CMK (cell line): ENCODE data around the gene ZFYVE9.
A peak's percentile ranks its signal among the peaks of the same experiment; 100 is the strongest.
"Not testable (repeated sequence)": the region's sequence is repeated elsewhere in the genome, so short reads cannot be mapped to it uniquely, and the experiment has no call there.

Experiments used
- DNase-seq: peaks from one replicate; pipeline ENCODE4 v3.0.0-alpha.2; 2010; ENCODE audit warnings: low read depth

ZFYVE9 gene

GRCh38 chr1:52141513-52142219 lies at the start of gene ZFYVE9:
TSS of gene ZFYVE9 (plus strand) at chr1:52142089. CDS start at chr1:52233207, 91,118 bp downstream.
- DNase-seq: peak; percentile 58

DNA sequence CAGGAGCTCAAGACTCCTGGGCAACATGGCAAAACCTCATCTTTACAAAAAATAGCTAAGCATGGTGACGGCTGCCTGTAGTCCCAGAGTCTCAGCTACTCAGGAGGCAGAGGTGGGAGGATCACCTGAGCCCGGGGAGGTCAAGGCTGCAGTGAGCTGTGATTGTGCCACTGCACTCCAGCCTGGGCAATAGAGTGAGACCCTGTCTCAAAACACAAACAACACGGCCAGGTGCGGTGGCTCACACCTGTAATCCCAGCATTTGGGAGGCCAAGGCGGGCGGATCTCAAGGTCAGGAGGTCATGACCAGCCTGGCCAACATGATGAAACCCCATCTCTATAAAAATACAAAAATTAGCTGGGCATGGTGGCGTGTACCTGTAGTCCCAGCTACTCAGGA lies 47.6 kb upstream of the ZFYVE9 start:
- not testable (repeated sequence) for DNase-seq

GRCh38 chr1:52096216-52096615 lies 45.7 kb upstream of the ZFYVE9 start:
- no peak for DNase-seq

DNA sequence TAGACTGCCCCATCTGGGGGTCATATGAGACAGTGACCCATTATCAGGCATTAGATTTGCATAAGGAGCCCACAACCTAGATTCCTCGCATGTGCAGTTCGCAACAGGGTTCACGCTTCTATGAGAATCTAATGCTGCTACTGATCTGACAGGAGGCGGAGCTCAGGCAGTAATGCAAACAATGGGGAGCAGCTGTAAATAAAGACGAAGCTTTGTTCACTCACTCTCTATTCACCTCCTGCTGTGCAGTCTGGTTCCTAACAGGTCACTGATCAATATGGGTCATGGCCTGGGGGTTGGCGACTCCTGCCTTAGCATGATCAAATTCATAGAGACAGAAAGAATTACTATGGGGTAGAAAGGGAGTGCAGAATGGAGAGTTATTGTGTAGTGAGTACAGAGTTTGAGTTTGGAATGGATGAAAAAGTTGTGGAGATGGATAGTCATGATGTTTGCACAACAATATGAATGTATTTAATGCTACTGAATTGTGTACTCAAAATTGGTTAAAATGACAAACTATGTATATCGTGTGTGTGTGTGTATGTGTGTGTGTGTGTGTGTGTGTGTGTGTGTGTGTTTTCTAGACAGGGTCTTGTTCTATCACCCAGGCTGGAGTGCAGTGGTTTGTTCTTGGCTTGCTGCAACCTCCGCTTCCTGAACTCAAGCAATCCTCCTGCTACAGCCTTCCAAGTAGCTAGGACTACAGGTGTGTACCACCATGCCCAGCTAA lies 43.6 kb upstream of the ZFYVE9 start:
- DNase-seq: no peak

- DNase-seq: no peak
Measured at GRCh38 chr1:52102336-52103013, 39.4 kb upstream of the ZFYVE9 start.

DNA sequence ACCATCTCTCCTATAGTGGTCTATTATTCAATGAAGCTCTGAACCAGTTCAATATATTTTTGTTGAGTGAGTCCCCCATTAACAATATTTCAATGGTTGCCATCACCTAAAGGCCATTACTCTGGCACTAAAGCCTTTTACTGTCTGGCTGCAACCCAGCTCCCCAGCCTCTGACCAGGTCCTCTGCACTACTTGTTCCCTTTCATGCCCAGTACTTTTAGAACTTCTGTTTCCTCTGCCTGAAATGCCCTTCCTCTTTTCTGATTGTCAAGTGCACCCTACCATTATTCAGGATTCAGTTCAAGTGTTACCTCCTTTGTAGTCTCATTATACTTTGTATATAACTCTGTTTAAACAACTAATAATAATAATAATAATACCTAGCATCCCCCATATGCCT lies 30.4 kb upstream of the ZFYVE9 start:
- no peak for DNase-seq

DNA sequence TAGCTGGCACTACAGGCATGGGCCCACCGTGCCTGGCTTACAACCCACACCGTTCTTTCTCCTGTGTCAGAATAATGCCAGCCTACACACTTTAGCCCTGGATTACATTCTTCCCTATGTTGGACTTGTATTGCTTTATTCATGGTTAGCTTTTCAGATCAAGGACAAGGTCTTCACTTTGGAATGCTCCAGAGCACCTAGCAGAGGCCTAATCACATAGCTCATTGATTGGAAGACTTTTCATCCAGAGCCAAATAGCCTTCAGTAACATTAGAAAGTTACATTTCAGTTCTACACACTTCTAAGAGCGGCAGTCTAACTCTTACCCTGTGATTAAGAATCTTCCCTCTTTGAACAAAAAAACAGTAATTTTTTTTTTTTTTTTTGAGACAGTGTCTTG lies 29.4 kb upstream of the ZFYVE9 start:
- DNase-seq: no peak

DNA sequence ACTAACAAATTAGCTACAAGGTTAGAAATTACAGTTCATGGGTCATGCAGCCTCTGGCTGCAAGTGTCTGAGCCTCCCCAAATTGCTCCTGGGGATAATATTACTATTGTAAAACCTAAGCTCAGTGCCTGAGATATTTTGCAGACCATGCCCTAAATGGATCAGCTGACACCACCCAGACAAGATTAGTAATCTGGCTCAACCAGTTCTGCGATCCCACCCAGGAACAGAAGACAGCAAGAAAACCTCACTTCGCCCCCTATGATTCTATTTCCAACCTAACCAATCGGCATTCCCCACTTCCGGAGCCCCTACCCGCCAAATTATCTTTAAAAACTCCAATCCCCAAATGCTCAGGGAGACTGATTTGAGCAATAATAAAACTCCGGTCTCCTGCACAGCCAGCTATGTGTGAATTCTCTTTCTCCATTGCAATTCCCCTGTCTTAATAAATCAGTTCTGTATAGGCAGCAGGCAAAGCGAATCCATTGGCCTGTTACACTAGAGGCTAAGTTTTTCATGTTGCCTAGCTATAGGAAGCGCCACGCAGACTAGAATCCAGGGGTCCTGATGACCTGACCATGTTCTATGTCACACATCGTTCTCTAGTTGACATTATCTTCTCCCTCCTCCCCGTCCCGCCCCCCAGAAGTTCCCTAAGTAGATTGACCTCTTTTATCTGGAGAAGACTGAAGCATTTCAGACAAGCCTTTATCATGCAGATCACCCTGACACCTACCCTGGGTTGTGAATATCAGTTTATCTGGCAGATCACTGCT lies 22.4 kb upstream of the ZFYVE9 start:
- DNase-seq: no peak

GRCh38 chr1:52122384-52122783 lies 19.5 kb upstream of the ZFYVE9 start:
- DNase-seq: no peak

DNA sequence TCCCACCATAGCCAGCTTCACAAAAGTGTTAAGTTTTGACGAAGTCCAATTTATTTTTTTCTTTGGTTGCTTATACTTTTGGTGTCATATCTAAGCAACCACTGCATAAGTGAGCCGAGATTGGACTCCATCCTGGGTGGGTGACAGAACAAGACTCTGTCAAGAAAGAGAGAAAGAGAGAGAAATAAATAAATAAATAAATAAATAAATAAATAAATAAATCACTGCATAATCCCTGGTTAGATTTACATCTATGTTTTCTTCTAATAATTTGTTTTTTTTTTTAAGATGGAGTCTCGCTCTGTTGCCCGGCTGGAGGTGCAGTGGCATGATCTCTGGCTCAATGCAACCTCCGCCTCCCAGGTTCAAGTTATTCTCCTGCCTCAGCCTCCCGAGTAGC lies 18.3 kb upstream of the ZFYVE9 start:
- no peak for DNase-seq

GRCh38 chr1:52125736-52126359 lies 16.0 kb upstream of the ZFYVE9 start:
- no peak for DNase-seq

DNA sequence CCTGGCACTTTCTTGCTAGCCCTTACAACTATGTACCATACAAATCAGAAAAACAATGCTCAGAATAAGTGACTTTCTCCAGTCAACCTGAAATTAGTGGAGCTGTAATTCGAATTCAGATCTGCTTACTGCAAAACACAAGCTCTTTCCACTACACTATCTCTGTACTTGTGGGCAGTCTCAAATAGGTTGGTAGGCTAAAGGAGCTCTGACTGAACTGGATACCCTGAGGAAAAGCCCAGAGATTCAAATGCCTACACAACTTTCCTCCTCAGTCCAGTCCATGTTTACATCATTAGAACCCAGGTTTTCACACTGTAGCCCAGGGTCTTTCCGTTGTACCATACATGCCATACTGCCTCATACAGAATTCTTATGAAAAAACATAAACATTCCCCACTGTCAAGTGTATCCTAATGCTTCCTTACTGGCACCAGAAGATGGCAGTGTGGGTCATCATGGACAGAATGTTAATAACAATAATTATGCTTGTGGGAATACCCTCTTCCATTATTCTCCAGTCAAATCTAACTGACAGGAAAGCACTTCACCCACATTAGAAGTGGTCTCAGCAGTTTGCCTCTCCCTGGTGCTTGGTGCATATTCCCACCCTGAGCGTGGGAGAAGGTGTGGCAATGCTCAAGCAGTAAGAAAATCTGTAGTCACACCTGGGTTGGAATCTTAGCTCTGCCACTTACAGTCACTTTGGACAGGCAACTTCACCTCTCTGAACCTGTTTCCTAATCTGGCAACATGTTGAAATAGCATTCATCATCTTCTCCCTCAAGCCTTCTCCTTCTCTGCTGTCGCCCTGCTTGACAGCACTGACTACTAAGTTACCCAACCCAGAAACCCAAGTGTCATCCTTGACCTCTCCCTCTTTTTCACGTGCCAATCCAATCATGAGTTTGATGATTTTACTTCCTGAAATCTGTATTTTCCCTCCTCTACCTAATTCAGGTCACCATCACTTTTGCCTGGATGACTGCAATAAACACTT lies 14.4 kb upstream of the ZFYVE9 start:
- no peak for DNase-seq

DNA sequence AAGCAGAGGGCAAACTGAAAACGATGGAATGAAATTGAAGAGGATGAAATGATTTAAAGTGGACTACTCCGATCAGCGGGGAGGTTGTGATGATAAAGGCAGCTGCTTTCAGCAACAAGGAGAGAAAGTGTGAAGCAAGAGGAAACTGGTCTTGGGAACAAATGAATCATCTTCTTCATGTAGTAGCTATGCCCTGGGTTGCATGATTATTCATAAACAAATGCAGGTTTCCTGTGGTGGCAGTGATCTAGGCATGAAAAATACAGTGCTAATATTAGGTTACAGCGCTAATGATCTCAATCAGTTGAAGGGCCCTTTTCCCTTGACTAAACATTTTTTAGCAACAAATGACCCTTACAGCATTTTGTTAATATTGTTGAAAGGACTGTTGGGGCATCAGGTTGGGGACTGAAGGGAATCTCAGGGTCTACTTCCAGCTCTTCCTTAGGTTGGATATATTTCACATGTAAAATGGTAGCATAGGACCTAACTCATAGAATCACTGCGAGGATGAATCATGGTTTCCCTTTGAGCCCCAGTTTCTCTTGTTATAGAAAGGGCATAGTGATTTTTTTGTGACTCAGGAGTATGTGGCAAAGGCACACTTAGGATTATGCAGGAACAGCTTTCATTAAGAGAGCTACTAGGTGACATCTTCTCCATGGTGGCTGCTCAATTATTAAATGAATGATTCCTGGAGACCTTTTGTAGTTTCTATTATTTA lies 1.9 kb upstream of the ZFYVE9 start:
- DNase-seq: no peak

- no peak for DNase-seq
Measured at GRCh38 chr1:52140633-52141512, 1.0 kb upstream of the ZFYVE9 start.

DNA sequence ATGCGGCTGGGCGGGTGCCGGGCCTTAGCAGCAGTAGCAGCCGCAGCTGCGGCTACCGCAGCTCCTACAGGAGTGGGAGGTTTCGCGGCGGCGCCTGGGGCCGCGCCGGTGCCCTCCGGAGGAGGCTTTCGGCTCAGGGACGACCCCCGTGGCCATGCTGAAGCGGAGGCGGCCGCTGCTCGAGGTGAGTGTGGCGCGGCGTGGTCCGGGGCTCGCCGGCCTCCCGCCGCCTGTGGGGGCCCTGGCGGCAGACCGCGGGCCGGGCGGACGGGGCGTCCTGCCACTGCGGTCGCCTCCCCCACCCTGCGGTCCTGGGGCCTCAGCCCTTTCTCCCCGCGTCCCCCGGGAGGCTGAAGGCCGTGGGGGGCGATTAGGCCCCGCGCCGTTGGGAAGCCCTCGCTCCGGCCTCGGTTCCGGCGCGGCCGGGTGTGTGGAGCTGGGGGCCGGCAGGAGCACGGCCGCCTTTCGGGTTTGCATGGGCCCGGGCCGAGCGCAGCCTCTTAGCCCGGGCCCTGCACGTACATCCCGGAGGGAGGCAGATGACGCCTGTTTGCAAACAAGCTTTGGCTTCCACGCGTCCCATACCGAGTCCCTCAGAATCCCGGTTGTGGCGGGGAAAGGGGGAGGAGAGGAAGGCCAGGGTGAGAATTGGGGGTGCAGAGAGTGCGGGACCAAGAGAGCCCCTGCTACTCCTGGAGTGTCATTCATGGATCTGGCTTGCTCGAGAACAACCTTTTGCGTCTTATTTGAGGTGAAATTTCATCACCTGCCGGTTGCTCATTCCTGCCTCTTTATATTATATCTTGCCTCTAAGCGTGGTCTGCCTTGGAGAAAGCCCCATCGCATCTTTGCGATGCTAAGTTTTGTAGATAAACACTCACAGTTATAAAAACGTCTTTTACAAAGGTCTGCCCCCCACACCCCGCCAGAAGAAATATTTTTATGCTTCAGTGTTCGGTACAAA lies 613 bp downstream of the ZFYVE9 start:
- peak; percentile 43 for DNase-seq

DNA sequence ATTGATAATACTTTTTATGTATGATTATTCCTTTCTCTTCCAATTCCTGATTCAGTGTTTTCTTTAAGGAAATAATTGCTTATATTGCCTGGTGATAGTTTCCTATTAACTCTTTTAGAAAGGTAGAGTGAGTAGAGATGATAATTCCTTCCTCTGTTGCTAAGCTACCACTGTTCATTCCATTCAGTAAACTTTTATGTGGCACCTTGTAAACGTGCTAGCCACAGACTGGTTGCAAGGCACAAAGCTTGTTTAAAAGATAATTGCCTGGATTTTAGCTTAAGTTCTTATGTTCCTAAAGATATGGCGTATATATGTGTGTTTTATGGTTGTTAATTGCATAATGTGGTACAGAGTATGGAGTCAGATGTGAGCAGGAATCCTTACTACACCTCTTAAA lies 3.2 kb downstream of the ZFYVE9 start:
- DNase-seq: no peak

DNA sequence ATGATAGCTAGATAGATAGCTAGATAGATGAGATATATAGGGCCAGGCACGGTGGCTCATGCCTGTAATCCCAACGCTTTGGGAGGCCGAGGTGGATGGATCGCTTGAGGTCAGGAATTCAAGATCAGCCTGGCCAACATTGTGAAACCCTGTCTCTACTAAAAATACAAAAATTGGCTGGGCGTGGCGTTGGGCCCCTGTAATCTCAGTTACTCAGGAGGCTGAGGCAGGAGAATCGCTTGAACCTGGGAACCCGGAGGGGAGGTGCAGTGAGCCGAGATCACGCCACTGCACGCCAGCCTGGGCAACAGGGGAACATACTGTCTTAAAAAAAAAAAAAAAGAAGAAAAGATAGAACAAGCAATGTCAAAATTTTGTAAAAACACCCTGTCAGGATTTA lies 8.6 kb downstream of the ZFYVE9 start:
- DNase-seq: not testable (repeated sequence)

- DNase-seq: no peak
Measured at GRCh38 chr1:52150946-52151345, 9.1 kb downstream of the ZFYVE9 start.
